Measurements from ENCODE around the gene KCNMA1.

GRCh38 chr10:77204171-77204570, 433.4 kb downstream of the KCNMA1 start:
- TF ChIP-seq POLR2AphosphoS5 (IDR thresholded peaks at IDR 0.05) (no peak), POLR2A (IDR thresholded peaks at IDR 0.05) (no peak)
